Endometrial microvascular endothelial cells (primary cell): ENCODE measurements around the gene SAMD11. TPM values are rescaled to one million over a fixed set of nuclear protein-coding genes. Genes with fewer than 3 reads are reported as not detected.

Source experiments
- in situ Hi-C: cut with HindIII; loops from 2 replicates; pipeline ENCODE4 v1.10.0; 2017; ENCODE audit warnings: low sequenced_read_pairs, low pct_unique_long_range_greater_than_20kb; ENCODE audit errors: inconsistent ontology term
- total RNA-seq: library from RNA; depleted of rRNA; stranded (reverse); fragments of >200 nt; gene quantifications from one replicate; pipeline ENCODE4 v1.2.3, GENCODE V29; 2015; ENCODE audit errors: inconsistent ontology term

The SAMD11 gene
- total RNA-seq, 1 donor from 2014 or later = 0.19 TPM

DNA sequence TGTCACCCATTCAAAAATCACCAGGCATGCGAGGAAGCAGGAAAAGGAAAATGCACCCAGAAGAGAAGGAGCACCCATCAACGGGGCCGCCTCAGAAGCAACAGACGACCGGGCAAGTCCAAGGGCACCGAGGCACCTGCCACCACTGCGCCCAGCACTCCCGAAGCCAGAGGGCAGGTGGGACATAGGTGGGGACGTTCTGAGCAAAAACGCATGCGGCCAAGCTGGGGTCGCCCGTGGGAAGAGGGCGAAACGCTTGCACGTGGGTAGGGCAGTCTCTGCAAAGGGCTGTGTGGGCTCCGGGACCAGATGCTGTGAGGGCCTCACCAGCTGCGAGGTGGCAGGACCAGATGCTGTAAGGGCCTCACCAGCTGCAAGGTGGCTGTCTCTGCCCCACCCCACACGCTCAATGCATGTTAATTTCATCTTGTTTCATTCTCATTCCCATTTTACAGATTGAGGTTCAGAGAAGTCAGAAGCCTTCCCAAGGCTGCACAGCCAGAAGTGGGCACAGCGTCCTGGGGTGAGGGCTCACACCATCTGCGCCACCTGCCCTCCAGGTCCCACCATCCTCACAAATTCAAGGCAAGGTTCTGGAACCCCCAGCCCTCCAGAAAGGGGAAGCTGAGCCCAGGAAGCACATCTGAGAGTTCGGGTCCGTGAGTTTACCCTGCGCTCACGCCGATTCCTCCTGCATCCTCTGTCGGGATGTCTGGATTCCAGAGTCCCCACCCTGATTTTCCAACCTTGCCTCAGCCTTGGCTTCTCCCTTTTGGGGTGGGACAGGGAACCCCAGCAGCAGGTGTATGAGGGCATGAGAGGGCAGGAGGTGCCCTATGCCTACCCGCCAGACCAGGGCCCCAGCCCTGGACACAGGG, 8.2 kb upstream of the SAMD11 start:
- in situ Hi-C loops = no loop called here

DNA sequence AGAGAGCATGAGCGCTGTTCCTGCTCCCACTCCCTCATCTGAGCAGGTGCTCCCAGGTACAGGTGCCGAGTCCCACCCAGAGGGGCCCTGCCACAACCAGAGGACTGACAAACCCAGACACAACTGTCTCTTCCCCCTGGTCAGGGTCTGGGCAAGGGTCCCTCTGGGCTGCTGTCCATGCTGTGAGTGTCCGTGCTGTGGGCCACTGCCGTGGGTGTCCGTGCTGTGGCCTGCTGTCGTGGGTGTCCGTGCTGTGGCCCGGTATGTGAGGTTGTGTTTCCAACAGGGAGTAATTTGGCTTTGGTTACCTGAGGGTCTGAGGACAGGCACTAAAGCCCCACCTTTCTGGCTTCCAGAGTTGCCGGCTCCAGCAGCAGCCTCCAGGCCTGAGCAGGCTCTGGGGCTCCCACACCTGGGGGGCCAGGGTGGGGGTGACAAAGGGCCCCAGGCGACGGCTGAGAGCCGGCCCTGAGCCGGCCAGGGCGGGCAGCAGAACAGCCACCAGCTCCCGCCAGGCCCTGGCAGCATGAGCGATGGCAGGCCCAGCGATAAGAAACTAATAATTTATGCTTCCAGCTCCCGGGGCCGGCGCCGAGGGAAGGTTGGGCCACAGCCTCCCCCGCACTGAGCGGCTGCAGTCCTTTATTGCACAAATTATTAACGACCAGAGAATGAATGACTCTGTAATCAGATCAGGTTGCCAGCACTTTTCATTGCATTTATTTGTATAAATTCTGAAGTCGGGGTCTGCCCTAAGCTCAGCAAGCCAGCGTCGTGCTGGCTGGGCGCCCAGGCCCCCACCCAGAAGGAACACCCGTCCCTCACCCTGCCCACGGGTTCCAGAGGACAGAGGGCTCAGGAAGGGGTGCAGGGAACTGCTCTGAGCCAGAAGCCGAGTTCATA, 7.3 kb upstream of the SAMD11 start:
- in situ Hi-C loops = no loop called here

DNA sequence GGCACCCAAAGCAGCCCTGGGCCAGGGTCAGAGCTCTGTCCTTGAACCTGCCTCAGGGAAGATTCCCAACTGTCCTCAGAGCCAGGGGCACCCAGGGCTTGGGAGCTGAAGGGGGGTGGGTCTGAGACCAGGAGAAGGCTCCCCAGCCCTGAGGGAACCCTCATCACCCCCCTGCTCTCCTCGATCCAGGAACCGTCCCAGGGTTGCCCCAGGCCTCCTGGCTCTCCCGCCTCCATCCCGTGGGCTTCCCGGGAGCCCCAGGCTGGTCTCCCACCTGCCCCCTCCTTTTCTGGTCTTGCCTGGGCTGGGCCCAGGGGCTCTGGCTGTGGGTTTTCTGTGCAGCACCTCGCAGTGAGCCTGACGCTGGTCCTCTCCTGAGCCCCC, 6.7 kb upstream of the SAMD11 start:
- in situ Hi-C loops = no loop called here

DNA sequence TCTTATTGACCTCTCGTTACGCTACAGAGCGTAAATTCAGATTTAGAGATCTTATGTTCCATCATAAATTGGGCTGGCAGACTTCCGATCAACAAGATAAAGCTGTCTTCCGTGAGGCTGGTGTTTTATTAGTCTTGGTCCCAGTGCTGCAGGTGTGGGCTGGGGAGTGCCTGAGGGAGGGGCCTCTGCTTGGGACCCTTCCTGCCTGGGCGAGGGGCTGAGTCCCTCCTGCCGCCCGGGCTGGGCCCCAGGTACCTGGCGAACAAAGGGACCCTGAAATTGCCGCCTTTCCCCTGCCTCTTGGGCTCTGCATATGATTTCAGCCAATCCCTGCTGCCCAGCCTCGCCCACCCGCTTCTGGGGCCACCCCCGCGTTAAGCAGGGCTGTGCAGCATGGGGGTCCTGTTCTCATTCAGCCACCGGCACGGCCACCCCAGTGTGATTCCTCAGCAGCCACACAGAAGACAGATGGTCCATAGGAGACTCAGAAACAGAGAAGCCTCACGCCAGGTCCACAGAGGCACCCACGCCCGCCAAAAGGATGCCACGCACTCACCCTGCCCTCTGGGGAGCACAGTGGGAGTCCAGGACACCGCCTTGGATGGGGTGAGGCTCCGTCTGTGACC, 6.1 kb upstream of the SAMD11 start:
- in situ Hi-C loops = no loop called here

DNA sequence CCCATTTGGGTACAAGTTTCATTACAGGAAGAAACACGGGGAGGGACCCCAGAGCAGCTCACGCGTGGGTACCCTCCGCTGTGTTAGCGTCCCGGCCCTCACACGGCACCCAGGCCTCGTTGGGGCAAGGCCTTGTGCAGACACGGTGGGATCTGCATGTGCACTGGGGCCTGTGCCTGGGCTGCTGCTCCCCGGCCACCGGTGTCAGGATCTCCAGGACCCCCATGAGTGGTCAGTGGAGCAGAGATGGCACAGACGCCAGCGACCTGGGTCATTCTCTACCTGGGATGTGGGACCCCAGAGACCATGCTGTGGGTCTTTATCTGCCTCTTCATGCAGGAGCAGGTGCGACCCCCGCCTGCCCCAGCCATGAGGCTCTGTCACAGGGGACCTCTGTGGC, 5.4 kb upstream of the SAMD11 start:
- in situ Hi-C loops = no loop called here

DNA sequence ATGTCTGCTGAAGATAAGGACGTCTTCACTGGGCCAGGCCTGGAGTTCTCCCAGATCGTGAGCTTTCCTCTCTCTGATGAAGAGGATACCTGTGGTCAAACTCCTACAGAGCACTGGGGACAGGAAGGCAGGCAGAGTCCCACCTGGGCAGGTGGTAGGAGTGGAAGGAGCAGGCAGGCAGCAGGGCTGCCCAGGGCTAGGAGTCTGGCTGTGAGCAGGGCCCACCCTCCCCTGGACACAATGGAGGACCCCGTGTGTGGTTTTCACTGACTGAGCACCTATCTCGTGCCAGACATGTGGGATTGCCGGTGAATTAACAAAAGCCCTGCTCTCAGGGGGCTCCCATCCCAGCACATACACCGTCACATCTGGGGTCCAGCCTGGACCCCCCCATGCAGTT, 4.9 kb upstream of the SAMD11 start:
- in situ Hi-C loops = no loop called here

DNA sequence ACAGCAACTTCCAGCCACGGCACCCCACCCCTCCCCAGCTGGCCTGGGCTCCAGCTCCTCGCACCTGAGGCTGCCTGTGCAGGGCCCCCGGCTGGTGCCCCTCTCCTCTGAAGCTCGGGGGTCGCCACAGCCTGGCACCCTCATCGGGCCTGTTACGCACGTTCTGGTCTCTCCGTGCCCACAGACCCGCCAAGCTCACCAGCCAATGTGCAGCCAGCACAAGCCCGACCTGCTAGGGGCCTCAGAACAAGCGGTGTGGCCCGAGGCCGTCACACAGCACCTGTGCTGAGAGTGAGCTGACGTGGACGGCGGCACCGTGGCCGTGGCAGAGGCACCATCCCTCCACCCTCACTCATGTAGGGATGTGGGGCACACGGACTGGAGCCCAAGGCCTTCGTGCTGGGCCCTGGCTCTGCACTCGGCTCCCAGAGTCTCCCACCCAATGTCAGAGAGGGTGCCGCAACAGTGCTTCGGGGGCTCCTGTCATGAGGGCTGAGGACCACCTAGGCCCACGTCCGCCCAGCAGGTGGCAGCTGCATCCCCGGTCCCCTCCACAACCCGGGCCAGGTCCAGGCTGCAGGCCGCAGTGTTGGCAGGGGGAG, 4.4 kb upstream of the SAMD11 start:
- in situ Hi-C loops = no loop called here

DNA sequence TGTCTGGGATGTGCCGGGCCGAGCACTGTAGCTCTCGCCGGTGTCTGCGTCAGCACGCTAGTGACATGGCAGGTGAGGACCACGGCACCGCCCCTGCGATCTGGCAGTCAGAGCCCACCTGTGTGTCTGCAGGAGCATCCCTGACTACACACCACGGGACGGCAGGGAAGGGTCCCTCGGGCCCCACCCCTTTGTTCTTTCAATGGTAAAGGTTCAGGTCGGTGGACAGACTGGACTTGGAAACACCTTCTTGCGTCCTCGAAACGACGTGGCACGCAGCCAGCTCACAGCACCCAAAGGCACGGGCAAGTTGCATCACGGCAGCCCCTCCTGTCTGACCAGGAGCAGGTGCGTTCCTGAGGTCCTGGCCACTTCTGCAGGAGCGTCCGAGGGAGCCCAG, 3.7 kb upstream of the SAMD11 start:
- in situ Hi-C loops = no loop called here

DNA sequence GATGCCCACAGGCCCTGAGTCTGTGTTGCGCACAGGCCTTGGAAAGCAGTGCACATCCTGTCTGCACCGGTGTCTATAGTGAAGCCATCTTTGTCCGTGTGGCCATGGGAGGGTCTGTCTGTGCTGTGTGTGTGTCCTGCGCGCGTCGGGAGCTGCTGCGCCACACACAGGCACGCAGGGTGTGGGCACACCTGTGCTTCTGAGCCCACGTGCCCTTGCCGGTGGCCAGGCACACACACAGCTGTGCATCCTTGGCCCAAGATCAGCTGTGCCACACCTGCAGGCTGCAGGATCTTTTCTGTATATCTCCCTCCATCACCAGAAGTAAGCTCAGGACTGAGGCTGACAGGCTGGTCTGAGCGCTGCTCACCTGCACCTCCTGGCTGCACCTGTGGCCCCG, 3.2 kb upstream of the SAMD11 start:
- in situ Hi-C loops = no loop called here

DNA sequence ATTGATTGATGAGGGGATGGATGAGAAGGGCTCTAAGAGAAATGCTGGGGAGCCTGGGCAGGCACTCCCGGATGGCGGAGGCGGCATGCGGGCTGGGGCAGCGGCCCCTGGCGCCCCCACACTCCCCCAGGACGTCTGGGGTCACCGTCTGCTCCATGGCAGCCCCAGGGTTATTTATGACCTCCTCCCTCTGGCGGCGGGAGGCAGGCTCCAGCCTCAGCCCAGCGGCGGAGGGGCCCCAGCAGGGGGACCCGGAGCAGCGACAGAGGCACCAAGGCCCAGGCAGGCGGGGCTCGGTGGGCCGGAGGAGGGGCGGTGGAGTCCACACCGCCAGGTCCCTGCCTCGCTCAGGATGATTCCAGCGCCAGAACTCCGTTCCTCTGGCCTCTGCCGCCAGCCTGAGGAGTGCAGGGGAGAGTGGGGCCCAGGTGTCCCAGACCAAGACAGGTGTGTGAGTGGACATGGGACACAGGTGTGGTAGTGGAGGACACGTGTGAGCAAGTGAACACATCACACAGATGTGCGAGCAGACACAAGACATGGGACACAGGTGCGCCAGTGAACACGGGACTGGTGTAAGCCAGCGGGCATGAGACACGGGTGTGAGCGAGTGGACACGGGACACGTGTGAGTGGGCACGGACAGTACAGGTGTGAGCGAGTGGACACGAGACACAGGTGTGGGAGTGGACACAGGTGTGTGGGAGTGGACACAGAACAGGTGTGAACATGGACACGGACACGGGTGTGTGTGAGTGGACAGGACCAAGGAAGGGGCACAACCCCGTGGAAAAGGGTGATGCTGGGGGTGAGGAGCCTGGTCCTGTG, 2.5 kb upstream of the SAMD11 start:
- in situ Hi-C loops = no loop called here

DNA sequence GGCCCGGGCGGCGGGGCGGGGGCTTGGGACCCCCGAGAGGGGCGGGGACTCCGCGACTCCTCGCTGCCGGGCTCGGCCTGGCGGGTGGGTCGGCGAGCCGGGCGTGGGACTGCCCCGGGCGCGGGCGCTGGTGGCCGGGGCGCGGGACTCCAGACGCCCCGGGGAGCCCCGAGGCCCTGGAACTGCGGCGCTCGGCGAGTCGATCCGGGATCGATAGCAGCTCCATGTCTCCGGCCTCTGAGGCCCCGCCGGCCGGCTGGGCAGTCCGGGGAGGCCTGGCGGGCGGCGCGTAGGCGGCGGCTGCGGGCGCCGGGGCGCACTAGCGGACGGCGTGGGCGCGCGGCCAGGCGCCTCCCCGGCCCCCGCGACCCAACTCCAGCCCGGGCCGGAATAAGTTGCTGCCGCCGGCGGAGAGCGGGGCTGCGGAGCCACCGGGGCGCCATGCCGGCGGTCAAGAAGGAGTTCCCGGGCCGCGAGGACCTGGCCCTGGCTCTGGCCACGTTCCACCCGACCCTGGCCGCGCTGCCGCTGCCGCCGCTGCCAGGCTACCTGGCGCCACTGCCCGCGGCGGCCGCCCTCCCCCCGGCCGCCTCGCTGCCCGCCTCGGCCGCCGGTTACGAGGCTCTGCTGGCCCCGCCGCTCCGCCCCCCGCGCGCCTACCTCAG, 400 bp downstream of the SAMD11 start:
- in situ Hi-C loops = no loop called here

DNA sequence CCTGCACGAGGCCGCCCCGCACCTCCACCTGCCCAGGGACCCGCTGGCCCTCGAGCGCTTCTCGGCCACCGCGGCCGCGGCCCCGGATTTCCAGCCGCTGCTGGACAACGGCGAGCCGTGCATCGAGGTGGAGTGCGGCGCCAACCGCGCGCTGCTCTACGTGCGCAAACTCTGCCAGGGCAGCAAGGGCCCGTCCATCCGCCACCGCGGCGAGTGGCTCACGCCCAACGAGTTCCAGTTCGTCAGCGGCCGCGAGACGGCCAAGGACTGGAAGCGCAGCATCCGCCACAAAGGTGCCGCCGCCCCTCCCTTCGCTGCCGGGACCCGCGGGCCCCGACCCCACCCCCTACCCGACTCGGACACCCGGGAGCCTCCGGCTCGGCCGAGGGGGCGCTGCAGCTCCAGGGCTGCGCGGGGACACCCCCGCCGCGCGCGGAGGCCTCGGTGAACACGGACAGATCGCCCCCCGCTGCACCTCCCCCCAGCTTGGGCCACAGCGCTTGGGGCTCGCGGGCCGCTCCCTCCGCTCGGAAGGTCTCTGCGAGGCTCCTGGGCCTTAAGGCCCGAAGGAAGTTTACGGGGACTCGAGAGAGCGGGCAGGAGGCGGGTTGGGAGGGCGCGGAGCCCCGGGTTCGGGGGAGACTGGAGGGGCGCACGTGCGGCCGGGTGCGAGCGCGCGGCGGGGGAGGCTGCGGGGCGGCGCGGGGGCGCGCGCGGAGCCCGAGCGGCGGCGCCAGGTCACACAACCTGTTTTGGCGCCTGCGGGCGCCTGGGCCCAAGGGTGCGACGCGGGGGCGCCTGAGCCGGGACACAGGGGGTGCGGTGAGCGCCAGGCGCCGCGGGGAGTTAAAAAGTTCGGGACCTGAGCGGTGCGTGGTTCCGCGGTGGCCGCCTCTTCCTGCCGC, 1.2 kb downstream of the SAMD11 start:
- in situ Hi-C loops = no loop called here

DNA sequence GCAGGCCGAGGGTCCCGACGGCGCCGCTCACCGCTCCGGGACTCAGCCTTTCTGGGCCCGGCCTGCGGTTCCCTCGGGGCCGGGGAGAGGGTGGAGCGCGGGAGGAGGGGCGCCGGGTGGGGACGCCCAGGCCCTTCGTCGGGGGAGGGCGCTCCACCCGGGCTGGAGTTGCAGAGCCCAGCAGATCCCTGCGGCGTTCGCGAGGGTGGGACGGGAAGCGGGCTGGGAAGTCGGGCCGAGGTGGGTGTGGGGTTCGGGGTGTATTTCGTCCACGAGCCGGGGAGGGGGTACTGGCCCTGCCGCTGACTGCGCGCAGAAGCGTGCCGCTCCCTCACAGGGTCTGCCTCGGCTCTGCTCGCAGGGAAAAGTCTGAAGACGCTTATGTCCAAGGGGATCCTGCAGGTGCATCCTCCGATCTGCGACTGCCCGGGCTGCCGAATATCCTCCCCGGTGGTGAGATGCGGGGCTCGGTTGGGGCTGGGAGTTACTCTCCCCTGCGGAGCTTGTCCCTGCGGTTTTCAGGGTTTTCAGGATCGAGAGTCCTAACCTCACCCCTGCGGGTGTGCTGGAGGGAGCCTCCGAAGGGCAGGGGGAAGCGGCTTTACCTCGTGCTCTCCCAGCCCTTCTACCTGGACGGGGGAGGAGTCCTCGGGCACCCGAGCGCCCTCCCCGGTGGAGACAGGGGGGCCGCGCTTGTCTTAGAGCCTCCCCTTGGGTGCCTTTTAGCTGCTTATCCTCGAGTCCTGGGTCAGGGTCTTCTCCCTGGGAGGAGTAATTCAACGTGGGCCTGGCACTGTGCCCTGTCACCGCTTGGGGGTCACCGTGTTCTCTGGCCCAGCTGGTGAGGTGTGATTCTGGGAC, 2.1 kb downstream of the SAMD11 start:
- in situ Hi-C loops = no loop called here

DNA sequence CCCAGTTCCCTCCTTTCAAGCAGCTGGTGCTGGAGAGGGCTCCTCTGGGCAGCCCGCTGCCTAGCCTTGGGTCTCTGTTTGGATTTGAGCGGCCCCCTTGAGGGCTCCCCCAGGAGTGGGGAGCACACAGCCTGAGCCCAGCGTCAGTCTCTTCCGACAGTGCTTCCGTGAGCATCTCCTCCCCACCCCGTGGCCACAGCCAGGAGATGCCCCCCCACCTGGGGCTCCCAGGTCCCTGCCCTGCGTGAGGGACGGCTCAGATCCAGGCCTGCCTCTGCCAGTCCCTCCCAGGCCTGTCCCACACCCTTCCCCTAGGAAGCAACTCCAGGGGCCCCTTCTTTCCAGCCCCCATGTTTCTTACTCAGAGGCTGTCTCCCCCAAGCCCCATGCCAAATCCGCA, 3.5 kb downstream of the SAMD11 start:
- in situ Hi-C loops = no loop called here

DNA sequence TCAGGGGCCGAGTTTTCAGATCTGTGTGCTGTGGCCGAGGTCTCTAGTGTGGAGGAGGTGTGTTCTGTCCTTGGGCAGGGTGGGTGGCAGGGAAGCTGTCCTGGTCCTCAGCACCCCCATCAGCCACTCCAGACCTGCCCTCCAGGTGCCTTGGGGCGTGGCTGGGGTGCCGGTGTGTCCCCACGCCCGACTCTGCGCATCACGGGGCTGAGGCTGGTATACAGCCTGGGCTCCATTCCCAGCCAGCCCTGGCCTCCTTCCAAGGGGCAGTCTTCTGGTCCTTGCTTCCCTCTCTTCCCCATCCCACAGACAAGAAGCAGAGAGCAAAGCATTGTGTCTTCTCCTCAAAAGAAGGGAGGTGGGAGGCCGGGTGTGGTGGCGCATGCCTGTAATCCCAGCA, 4.0 kb downstream of the SAMD11 start:
- in situ Hi-C loops = no loop called here
